ENCODE measurements around the gene USH2A. TPM values are rescaled to one million over a fixed set of nuclear protein-coding genes. Genes with fewer than 3 reads are reported as not detected.

USH2A gene
- total and polyA plus RNA-seq, 8 donors, result 0.37 to 0.58 TPM; not detected in 6

GRCh38 chr1:216111842-216112241 lies 311.4 kb downstream of the USH2A start:
- intact Hi-C loops (cut with DNase I; ENCODE audit: low total_unique reads), result no loop called here
- Histone ChIP-seq H3K36me3 (no peaks in the 10 kb centered on the region), H3K4me3 (no peak overlapping the region), H3K4me1 (no peaks in the 10 kb centered on the region), H3K9me3 (no peaks in the 10 kb centered on the region), H3K27ac (no peak overlapping the region), H3K27me3 (no peaks in the 10 kb centered on the region)
- 42 to 67% (median 57%) methylated on average over 2 of the region's 2 CpGs for WGBS, 5 donors
- TF ChIP-seq POLR2A (IDR thresholded peaks at IDR 0.05), result no peak
- no peak for TF ChIP-seq POLR2AphosphoS5 (IDR thresholded peaks at IDR 0.05)
- TF ChIP-seq CTCF (IDR thresholded peaks at IDR 0.05), result no peak
- no peak for TF ChIP-seq EP300 (IDR thresholded peaks at IDR 0.05)
- DNase-seq, result no peak

GRCh38 chr1:216095400-216095799 lies 327.8 kb downstream of the USH2A start:
- H3K4me1 ChIP-seq, result no peaks in the 10 kb centered on the region
- intact Hi-C loops (cut with DNase I; ENCODE audit: low total_unique reads), result no loop called here
- H3K4me3 ChIP-seq, result no peak overlapping the region
- 60 to 79% (median 73%) methylated on average over 2 to 4 of the region's 4 CpGs for WGBS, 5 donors
- H3K36me3 ChIP-seq, result no peaks in the 10 kb centered on the region
- no peaks in the 10 kb centered on the region for H3K27me3 ChIP-seq
- H3K27ac ChIP-seq, result no peak overlapping the region
- TF ChIP-seq POLR2A (IDR thresholded peaks at IDR 0.05) (no peak), EP300 (IDR thresholded peaks at IDR 0.05) (no peak), CTCF (IDR thresholded peaks at IDR 0.05) (no peak), POLR2AphosphoS5 (IDR thresholded peaks at IDR 0.05) (no peak)
- no peaks in the 10 kb centered on the region for H3K9me3 ChIP-seq
- DNase-seq, result no peak

- no peaks in the 10 kb centered on the region for H3K9me3 ChIP-seq
- H3K27me3 ChIP-seq, result no peaks in the 10 kb centered on the region
- TF ChIP-seq EP300 (IDR thresholded peaks at IDR 0.05) (no peak), POLR2A (IDR thresholded peaks at IDR 0.05) (no peak), POLR2AphosphoS5 (IDR thresholded peaks at IDR 0.05) (no peak), CTCF (IDR thresholded peaks at IDR 0.05) (no peak)
- intact Hi-C loops (cut with DNase I; ENCODE audit: low total_unique reads), result no loop called here
- H3K27ac ChIP-seq, result no peak overlapping the region
- DNase-seq, result no peak
- no peaks in the 10 kb centered on the region for H3K36me3 ChIP-seq
- H3K4me1 ChIP-seq, result no peaks in the 10 kb centered on the region
- WGBS, 5 donors, result 87 to 95% (median 92%) methylated on average over 6 of the region's 6 CpGs
- H3K4me3 ChIP-seq, result no peak overlapping the region
Observed at GRCh38 chr1:216090556-216090955, 332.7 kb downstream of the USH2A start.

- Histone ChIP-seq H3K4me3 (no peak overlapping the region), H3K4me1 (no peaks in the 10 kb centered on the region), H3K27ac (no peak overlapping the region), H3K36me3 (no peaks in the 10 kb centered on the region), H3K27me3 (no peaks in the 10 kb centered on the region), H3K9me3 (no peaks in the 10 kb centered on the region)
- TF ChIP-seq EP300 (IDR thresholded peaks at IDR 0.05), result no peak
- TF ChIP-seq CTCF (IDR thresholded peaks at IDR 0.05), result no peak
- no peak for TF ChIP-seq POLR2A (IDR thresholded peaks at IDR 0.05)
- no peak for TF ChIP-seq POLR2AphosphoS5 (IDR thresholded peaks at IDR 0.05)
- intact Hi-C loops (cut with DNase I; ENCODE audit: low total_unique reads), result no loop called here
- 84 to 95% (median 93%) methylated on average over 3 of the region's 3 CpGs for WGBS, 5 donors
- no peak for DNase-seq
Observed at GRCh38 chr1:216086678-216087077, 336.6 kb downstream of the USH2A start.
